GM18909 (cell line): Measurements from ENCODE around the gene NGLY1.

Experiments
- ATAC-seq: cut with Tn5 transposase; IDR thresholded peaks from one replicate; pipeline ENCODE4 v1.9.1; 2021; ENCODE audit warnings: mild to moderate bottlenecking; ENCODE audit not compliant: unreplicated experiment, poor library complexity

Gene NGLY1

GRCh38 chr3:25784971-25785370 is 1.7 kb upstream of the NGLY1 start:
- ATAC-seq = no peak

- ATAC-seq = peak; percentile 30
Measured at GRCh38 chr3:25783661-25784512, 644 bp upstream of the NGLY1 start.

GRCh38 chr3:25782636-25782937 is 656 bp downstream of the NGLY1 start:
- no peak for ATAC-seq

- peak; percentile 50 for ATAC-seq
Measured at GRCh38 chr3:25781758-25782594, 1.3 kb downstream of the NGLY1 start.

GRCh38 chr3:25781145-25781757 is 2.0 kb downstream of the NGLY1 start:
- no peak for ATAC-seq

- no peak for ATAC-seq
Measured at GRCh38 chr3:25780618-25781017, 2.6 kb downstream of the NGLY1 start.

GRCh38 chr3:25775936-25776335 is 7.3 kb downstream of the NGLY1 start:
- ATAC-seq = peak; percentile 79

GRCh38 chr3:25768851-25769250 is 14.4 kb downstream of the NGLY1 start:
- peak; percentile 96 for ATAC-seq

GRCh38 chr3:25751725-25752124 is 31.5 kb downstream of the NGLY1 start:
- no peak for ATAC-seq

- ATAC-seq = no peak
Measured at GRCh38 chr3:25751048-25751447, 32.2 kb downstream of the NGLY1 start.

GRCh38 chr3:25749031-25749581 is 34.1 kb downstream of the NGLY1 start:
- ATAC-seq = no peak

- no peak for ATAC-seq
Measured at GRCh38 chr3:25748189-25748588, 35.1 kb downstream of the NGLY1 start.

GRCh38 chr3:25747033-25747432 is 36.2 kb downstream of the NGLY1 start:
- no peak for ATAC-seq

- no peak for ATAC-seq
Measured at GRCh38 chr3:25744470-25744869, 38.8 kb downstream of the NGLY1 start.

GRCh38 chr3:25728101-25728500 is 55.1 kb downstream of the NGLY1 start:
- no peak for ATAC-seq

GRCh38 chr3:25727316-25727715 is 55.9 kb downstream of the NGLY1 start:
- ATAC-seq = no peak

- no peak for ATAC-seq
Measured at GRCh38 chr3:25725810-25726209, 57.4 kb downstream of the NGLY1 start.

- ATAC-seq = no peak
Measured at GRCh38 chr3:25724948-25725645, 58.1 kb downstream of the NGLY1 start.

GRCh38 chr3:25723802-25724201 is 59.4 kb downstream of the NGLY1 start:
- ATAC-seq = peak; percentile 65

GRCh38 chr3:25719321-25719720 is 63.9 kb downstream of the NGLY1 start:
- no peak for ATAC-seq
